Myocyte (in vitro differentiated cells): ENCODE data around the gene NKIRAS1. TPM values are rescaled to one million over a fixed set of nuclear protein-coding genes. Genes with fewer than 3 reads are reported as not detected.
"Not testable (repeated sequence)": the region's sequence is repeated elsewhere in the genome, so short reads cannot be mapped to it uniquely, and the experiment has no call there.

Source experiments
- DNase-seq: peaks from one replicate; pipeline ENCODE4 v3.0.0-alpha.2; 2012; ENCODE audit warnings: low read depth
- total RNA-seq: library from RNA; depleted of rRNA; stranded (reverse); fragments of >200 nt; gene quantifications from 2 replicates; pipeline ENCODE4 v1.2.3, GENCODE V29; 2014

The NKIRAS1 gene
- total RNA-seq, 1 donor from 2014 or later, result 34.1 TPM

DNA sequence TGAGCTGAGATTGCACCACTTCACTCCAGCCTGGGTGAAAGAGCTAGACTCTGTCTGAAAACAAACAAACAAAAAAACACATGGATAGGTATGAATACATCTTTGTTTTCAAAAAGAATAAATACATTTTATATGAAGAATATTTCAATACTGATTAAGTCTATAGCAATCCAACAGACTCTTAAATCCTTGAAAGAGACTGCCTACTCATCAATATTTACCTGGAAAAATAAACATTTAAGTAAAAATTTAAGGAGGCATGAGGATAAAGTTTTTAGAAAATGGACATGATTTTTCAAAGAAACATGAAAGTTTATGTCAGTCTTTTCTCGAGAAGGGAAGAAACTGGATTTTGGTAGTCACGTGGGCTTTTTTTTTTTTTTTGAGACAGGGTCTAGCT is 5.4 kb downstream of the NKIRAS1 start:
- DNase-seq, result no peak

DNA sequence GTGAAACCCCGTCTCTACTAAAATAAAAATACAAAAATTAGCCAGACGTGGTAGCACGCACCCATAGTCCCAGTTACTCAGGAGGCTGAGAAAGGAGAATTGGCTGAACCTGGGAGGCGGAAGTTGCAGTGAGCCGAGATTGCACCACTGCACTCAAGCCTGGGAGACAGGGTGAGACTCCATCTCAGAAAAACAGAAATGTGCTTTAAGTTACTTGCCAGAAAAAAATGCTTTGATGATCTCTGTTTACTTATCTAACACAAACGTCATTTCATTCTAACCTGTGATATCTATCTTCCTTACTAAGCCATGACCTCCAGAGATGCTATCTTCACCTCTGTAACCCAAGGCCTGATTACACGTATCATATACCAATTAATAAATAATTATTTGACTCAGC is 7.4 kb downstream of the NKIRAS1 start:
- DNase-seq, result no peak

DNA sequence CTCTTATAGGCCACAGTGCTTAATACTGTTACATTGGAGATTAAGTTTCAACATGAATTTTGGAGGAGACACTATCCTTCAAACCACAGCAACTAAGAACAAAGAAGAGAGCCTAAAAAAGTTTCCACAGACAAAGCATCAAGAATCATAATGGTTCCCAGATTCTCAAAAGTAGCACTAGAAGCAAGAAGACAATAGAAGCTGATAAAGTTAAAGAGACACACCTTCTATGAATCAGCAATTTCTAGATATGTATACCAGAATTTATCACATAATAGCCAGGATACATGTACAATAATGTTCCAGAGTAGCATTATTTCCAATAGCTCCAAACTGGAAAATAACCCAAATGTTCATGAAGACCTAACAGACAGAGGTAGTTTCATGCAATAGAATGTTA is 12.2 kb downstream of the NKIRAS1 start:
- DNase-seq, result no peak

DNA sequence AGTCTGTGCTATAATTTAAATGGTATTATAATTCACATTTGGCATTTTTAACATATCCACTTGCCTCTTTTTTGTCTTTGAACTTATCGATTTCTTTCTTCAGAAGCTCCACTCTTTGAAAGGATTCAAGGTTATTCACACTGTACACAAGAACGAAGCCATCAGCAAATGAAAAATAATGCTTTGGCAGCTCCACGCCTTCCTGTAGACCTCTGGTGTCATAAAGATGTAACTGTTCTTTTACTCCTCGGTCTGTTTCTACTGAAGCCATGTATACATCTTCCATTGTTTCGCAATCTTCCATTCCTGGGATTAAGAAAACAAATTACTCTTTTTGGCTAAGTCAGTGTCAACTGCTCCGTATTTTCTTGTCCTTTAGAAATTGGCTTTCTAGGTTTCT is 16.0 kb downstream of the NKIRAS1 start:
- no peak for DNase-seq

DNA sequence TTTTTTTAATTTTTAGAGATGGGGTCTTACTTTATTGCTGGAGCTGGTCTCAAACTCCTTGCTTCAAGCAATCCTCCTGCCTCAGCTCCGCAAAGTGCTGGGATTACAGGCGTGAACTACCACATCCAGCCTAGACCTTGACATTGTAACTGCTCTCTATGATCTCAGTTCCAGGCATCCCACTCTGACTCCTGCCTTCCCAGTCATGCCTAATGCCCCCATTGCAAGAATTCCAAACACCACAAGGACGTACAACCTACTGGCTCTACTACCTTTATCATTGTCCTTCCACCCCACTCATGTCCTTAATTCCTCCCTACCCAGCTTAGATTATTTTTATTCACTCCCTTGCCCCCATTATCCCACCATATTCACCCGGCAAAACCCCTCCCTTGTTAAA is 21.6 kb downstream of the NKIRAS1 start:
- no peak for DNase-seq

DNA sequence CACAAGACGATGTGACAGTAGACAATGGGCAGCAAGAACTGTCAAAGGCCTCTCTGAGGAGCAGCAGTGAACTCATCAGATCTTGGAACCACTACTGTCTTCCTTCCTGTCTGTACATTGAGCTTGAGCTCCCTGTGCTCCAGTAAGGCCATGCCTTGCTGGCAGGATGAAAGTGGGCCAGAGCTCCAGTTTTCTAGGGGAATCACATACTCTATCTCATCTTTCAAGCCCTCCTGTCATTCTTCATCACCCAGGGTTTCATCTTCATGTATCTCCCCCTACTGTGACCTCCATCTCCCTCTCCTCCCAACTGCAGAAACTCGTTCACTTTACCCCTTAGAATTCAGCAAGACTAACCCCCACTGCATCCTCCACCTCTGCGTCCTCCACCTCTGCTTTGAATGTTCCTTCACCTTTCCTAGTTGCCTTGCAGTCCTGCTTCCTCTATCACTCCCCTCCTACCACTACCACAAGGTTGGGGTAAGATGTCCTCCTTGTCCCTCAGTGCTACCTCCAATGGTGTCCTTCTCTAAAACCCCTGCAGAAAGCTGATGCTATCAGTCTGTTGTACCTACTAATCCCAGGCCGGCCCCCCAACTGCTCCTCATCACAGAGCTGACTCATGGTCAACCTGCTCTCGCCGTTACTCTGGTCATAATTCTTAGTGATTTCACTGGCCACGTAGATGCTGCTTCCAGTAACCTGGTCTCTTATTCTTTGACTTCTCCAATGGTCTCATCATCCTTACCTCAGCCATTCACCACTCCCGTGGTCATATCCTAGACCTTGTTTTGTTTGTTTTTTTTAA is 22.3 kb downstream of the NKIRAS1 start:
- DNase-seq, result no peak

DNA sequence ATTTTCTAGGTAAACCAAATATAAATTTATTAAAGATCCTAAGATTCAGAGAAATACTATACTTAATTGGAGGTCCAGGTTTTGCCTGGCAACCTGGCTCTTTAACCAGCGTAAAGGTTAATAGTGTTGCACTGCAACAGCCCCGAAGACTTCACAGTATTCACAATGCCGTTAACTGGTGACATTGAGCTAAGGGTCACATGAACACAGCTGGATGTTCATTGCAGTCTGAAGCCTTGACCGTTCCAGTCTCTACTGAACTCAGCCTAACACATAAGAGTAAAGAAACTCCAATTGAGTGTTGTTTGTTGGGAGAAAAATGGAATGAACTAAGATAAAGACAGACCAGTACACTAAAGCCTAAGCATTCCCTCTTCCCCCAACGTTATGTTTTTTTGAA is 26.8 kb downstream of the NKIRAS1 start:
- DNase-seq, result no peak

DNA sequence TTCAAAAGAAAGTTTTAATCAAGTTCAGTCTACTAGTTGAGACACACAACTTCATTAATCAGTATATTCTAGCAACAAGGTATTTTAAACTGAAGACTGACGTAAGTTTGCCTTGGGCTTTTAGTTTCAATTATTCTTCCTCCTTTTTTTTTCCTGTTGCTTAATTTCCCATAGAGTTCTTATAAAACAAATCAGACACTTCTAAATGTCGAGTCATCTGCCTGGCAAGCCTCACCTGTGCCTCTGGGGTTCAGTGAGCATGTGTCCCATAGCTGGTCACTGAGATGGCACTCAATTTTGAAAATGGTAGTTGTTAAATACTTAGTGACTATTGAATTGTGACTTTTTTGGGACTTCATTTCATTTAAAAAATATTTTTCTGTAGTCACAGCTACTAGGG is 27.4 kb downstream of the NKIRAS1 start:
- peak; percentile 10 for DNase-seq

DNA sequence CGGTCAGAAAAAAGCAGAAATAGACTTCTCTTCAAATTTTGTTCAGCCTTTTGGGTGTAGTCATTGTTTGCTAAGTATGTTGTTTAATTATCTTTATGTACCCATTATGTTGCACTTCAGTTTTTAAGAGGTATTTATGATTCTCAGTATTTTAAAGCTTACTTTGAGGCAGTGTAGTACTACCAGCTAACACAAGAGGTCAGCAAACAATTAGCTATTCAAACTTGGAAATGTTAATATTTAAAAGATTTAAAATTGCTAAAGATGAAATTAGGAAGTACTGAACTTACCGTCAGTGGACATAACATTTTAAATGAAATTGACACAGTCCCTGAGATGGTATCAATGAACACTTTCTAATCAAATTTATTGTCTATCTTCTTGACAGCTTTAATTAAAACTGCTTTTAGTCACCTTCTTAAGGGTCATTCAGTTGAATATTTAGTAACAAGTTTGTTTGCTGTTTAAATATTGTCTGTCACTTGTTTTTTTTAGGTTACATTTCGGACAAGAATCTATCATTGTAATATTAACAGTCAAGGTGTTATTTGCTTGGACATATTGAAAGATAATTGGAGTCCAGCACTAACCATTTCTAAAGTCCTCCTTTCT is 28.1 kb downstream of the NKIRAS1 start:
- DNase-seq, result peak; percentile 50

DNA sequence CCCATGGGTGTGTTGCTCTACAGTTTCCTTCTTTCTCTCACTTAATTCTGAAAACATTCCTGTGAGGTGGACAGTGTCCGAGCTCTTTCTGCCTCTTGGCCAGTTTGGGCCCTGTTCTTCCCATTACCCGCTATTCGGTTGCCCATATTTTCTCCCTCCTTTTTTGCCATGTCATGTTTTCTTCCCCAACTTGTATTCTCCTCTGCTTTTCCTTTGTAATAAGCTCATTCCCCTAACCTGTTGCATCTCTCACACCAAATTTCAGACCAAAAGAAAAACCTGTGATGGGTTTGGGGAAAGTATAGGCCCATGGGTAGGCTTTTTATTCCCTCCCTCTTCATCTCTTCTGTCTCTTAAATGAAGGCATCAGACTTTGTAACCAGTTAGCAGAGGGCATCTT is 30.5 kb downstream of the NKIRAS1 start:
- DNase-seq, result no peak

DNA sequence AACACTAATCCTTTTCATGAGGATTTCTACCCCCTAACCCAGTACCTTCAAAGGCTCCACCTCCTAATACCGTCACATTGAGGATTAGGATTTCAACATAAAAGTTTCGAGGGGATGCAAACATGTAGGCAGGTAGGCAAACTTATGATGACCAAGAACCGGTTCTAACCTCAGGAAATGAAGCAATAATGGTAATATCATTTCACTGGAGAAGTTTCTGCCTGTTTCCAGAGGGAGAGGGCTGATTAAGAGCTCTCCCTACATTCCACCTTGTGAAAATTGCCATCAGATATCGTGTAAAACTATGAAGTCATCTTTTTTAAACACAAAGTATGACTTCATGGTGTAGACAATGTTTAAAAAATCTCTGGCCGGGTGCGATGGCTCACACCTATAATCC is 31.6 kb downstream of the NKIRAS1 start:
- DNase-seq, result no peak

DNA sequence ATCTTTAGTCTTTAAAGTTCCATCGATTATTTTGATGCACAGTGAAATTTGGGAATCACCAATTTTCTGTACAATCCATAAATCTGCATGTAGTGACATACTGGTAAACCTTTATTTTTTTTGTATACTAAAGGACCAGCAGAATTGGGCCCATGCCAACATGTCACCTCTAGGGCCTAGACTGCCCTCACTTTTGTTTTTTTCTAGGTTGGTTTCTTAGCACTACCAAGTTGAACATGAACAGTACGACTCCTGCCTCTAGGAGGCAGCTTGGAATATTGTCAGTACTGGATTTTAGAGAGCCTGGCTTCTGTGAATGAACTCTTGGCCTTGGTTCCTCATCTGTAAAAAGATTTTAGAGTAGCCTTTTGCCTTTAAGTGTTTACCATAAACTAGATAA is 32.3 kb downstream of the NKIRAS1 start:
- no peak for DNase-seq

DNA sequence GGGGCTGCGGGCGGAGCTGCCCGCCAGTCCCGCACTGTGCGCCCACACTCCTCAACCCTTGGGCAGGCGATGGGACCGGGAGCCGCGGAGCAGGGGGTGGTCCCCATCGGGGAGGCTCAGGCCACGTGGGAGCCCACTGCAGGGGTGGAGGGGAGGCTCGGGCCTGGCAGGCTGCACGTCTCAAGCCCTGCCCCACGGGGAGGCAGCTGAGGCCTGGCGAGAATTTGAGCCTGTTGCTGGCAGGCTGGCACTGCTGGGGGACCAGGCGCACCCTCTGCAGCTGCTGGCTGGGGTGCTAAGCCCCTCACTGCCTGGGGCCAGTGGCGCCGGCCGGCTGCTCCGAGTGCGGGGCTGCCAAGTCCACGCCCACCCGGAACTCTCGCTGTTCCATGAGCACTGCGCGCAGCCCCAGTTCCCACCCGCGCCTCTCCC is 34.3 kb downstream of the NKIRAS1 start:
- DNase-seq, result no peak

DNA sequence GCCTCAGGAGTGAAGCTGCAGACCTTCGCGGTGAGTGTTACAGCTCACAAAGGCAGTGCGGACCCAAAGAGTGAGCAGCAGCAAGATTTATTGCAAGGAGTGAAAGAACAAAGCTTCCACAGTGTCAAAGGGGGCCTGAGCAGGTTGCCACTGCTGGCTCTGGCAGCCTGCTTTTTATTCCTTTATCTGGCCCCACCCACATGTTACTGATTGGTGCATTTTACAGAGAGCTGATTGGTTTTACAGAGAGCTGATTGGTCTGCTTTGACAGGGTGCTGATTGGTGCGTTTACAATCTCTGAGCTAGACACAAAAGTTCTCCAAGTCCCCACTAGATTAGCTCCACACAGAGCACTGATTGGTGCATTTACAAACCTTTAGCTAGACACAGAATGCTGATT is 34.8 kb downstream of the NKIRAS1 start:
- DNase-seq, result not testable (repeated sequence)

DNA sequence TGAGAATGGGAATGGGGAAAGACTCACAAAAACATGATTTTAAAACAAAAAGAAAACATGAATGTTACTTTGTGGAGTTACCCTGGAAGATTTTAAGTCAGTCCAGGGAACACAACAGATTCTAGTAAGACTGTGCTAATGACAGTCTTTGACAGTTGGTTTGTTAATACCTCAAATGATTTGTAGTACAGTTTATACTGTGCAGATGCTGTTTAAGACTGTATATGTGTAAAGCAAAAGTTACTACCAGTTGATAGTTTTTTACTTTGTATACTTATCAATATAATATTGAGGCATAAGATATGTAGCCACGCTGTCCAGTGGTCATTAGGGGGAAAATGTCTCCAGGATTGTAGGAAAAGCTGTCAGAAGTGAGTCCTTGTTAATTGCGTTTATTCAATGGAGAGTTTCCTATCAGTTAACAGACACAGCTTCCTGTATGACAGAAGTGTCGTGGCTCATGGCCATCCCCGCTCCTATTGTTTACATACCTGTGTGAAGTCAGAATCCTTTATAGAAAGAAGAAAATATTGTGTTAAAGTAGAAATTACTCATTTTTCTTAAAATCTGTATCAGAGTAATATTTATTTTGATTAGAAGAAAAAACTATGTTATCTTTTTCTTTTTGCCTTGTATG is 36.0 kb downstream of the NKIRAS1 start:
- no peak for DNase-seq

DNA sequence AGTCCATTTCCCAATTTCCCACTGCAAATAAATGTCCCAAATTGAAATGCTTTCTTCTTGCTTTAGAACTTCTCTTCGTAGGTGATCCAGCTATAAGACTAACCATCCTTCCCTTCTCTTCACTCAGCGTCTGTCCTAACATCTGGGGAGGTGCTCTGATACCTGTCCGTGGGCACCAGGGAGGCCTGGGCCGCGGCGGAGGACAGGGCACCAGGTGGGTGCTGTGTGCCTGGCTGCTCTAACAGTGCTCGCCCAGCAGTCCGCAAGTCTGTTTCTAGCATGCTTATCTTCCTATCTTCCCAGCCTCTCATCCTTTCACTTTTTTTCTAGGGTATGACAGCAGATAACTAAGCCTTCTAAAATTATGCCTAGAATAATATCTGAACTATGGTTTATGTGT is 37.3 kb downstream of the NKIRAS1 start:
- no peak for DNase-seq

DNA sequence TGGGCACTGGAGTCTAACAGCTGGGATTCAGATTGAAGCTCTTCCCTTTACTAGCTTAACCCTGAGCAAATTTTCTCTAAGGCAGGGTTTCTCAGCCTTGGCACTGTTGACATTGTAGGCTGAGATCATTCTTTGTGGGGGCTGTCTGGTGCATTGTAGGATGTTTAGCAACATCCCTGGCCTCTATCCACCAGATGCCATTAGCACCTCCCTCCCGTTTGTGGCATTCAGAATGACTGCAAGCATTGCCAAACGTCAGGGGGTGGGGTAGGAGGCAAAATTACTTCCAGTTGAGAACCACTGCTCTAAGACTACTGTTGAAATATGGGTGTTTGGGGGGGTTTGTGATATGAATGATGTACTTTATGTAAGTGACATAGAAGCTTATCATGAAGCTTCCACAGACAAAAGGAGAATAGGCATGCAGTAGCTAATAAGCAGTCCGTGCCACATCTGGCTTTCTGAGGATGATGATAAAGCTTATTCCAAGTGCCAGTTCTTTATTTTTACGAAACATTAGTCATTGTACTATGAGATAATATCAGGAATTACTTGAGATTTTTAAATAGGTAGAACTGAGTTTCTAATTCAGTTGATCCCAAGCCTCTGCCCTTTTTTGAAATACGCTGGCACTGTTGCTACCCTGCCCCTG is 39.3 kb downstream of the NKIRAS1 start:
- peak; percentile 70 for DNase-seq

DNA sequence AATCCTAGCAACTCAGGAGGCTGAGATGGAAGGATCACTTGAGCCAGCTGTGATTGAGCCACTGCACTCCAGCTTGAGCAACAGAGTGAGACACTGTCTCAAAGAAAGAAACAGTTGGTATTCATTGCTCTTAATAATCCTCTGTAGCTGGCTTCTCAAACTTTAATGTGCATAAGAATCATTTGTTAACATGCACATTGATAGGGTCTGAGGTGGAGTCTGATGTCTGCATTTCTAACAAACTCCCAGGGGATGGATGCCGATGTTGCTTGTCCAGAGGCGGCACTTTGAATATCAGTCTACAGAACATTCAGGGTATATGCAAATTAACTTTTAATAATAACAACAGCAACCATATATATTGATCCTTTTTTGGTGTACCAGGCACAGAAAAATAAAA is 39.9 kb downstream of the NKIRAS1 start:
- no peak for DNase-seq

DNA sequence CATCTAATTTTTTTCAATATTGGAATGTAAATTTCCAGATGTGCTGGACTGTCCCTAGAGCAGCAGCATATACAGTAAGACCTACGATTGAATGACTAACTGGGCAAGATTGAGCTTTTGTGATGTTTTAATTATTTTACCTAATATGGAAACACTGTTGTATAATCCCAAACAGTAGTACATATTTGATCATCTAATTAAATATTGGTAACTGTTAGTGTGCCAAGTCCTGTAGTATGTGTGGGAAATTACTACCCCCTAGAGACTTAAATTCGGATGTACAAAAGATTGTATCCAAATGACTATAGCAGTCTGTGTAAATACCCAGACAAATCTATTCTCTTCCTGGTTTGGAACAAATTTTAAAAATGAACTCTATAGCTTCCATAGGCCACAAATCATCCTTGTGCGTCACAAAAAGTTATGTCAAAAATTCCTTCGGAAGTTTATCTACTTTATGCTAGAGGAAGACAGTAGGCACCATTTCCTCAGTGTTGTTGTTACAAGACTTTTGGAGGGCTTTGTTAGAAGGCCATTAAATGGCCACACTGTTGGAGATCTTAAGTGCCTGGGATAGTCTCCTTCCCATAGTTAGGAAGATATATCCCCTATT is 41.6 kb downstream of the NKIRAS1 start:
- no peak for DNase-seq

DNA sequence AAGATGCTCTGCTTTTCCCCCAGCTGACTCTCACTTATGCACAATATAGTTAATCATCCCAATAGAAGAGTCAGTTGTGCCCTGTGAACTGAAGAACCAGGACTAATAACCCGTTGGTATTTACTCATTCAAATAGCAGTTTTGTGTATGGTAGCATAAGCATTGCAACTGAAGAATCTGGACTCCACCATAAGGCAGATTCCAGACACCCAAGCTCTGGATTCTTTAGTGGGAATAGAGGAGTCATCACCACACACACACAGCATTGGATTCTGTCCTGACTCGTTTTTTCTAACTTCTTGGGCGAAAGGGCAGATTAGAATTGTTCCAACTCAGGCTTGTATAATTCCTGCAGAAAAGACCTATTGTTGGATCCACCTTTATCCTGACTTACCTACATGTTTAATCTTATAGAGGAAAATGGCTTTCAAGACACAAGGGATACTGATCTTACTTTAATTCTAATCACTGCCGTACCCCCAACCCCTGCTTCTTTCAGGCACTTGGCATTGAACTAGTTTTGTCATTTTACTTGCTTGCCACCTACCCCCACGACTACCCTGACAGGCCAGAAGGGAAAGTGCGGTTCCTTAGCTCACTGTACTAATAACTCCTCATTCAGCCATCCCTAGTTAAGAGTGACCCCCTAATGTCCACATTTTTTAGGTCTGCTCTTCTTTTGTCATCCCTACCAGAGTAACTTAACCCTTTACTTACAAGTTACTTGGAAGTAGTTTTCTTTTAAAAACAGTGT is 42.3 kb downstream of the NKIRAS1 start:
- DNase-seq, result peak; percentile 31

DNA sequence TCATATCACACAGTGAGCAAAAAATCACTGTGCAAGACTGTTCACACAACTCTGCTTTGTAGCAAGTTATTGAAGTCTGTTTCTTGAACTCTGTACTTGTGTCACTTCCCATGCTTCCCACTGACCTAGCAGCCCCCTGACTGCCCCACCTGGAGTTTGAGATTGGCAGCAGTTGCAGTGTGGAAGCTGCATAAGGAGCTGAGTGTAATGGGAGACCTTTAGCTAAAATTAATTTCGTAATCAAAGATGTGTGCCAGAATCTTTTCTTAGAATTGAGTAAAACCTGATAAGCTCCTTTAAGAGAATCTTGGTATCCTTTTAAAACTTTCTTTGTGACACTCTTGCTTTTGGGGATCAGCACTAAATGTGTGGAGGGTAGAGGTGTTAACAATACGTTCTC is 42.8 kb downstream of the NKIRAS1 start:
- DNase-seq, result peak; percentile 19
